HepG2 (cell line): ENCODE measurements around the gene MT1F. TPM values are rescaled to one million over a fixed set of nuclear protein-coding genes. Genes with fewer than 3 reads are reported as not detected.

Experiments
- ATAC-seq: fragments of 200-7000 bp; cut with Tn5 transposase; 3 replicates; pipeline ENCODE4 v1.9.1; 2020; ENCODE audit warnings: mild to moderate bottlenecking, moderate library complexity
- BruUV-seq: library from RNA; stranded (reverse); fragments of 400-500 nt; replicated peaks from 2 replicates; lab custom pipeline; 2021; lab: Mats Ljungman, UMichigan
- CTCF ChIA-PET: fragments of 300-600 bp; formaldehyde crosslinking; extraction: SDS; loops from one replicate; lab custom pipeline; 2021; ENCODE audit warnings: low total read pairs, inconsistent platforms, low intra/inter-chr PET ratio; lab: Yijun Ruan, JAX
- POLR2A ChIA-PET: fragments of 350-600 bp; sonication (Branson Sonifier 250); formaldehyde crosslinking; loops from one replicate; lab custom pipeline; 2020; ENCODE audit warnings: antibody characterized with exemption, inconsistent platforms; lab: Yijun Ruan, JAX
- DNase-seq: peaks from one replicate; pipeline ENCODE4 v3.0.0-alpha.2; 2015; ENCODE audit warnings: low spot score
- FAIRE-seq: peaks from 3 replicates; lab custom pipeline; 2011; peaks lifted over from hg19 to GRCh38; lab: Jason Lieb, UNC
- H2AFZ ChIP-seq: one replicate; pipeline ENCODE4 v1.6.1; 2011; ENCODE audit warnings: low read length, inconsistent platforms
- H3K27ac ChIP-seq: fragments of 300-600 bp; 3 replicates; pipeline ENCODE4 v1.8.0; 2011; ENCODE audit warnings: mixed run types, mild to moderate bottlenecking, mixed read lengths, low read length, inconsistent platforms; ENCODE audit not compliant: insufficient read depth; ENCODE audit errors: extremely low read length
- H3K27me3 ChIP-seq, 2 experiments: fragments of 200-600 bp in 1 of 2; 2 replicates in 1 of 2; 3 replicates in 1 of 2; pipeline versions ENCODE4 v1.6.0 to v1.8.0; 2011; ENCODE audit warnings: low read length in 2 of 2, mild to moderate bottlenecking in 2 of 2, moderate library complexity in 2 of 2, inconsistent platforms in 1 of 2; ENCODE audit not compliant: insufficient read depth in 2 of 2, control insufficient read depth in 1 of 2
- H3K36me3 ChIP-seq, 2 experiments: fragments of 200-600 bp in 1 of 2; replicated peaks in 1 of 2; 2 replicates in 1 of 2; 3 replicates in 1 of 2; pipeline versions ENCODE4 v1.5.1 to v1.8.0; 2011; ENCODE audit warnings: low read length in 2 of 2, inconsistent platforms in 1 of 2; ENCODE audit not compliant: insufficient read depth in 2 of 2, control insufficient read depth in 1 of 2
- H3K4me1 ChIP-seq: 2 replicates; pipeline ENCODE4 v1.5.1; 2012; ENCODE audit warnings: low read length, inconsistent platforms; ENCODE audit not compliant: insufficient read depth
- H3K4me2 ChIP-seq: 2 replicates; pipeline ENCODE4 v1.6.0; 2011; ENCODE audit warnings: low read depth, low read length, inconsistent platforms
- H3K4me3 ChIP-seq, 3 experiments: fragments of 200-600 bp in 1 of 3; sonication (generic), shearing (Covaris generic) in 1 of 3; replicated peaks in 1 of 3; 2 replicates each; pipeline ENCODE4 v1.5.1; 2011 to 2016; ENCODE audit warnings: low read length in 3 of 3, inconsistent platforms in 2 of 3, low read depth in 2 of 3, mild to moderate bottlenecking in 2 of 3, control low read depth in 1 of 3, mixed read lengths in 1 of 3; ENCODE audit not compliant: insufficient read depth in 1 of 3
- H3K79me2 ChIP-seq: one replicate; pipeline ENCODE4 v1.6.1; 2011; ENCODE audit warnings: low read length, inconsistent platforms; ENCODE audit not compliant: insufficient read depth
- H3K9ac ChIP-seq: 2 replicates; pipeline ENCODE4 v1.6.0; 2011; ENCODE audit warnings: mild to moderate bottlenecking, low read depth, low read length, inconsistent platforms; ENCODE audit not compliant: insufficient read depth
- H3K9me3 ChIP-seq: 2 replicates; pipeline ENCODE4 v1.5.1; 2012; ENCODE audit warnings: mild to moderate bottlenecking, low read length
- H4K20me1 ChIP-seq: 2 replicates; pipeline ENCODE4 v1.6.0; 2011; ENCODE audit warnings: inconsistent platforms, mild to moderate bottlenecking, low read length, moderate library complexity; ENCODE audit not compliant: insufficient read depth
- BRF2 ChIP-seq: sonication (generic); formaldehyde crosslinking; IDR thresholded peaks from 2 replicates; pipeline ENCODE4 v1.8.1; 2022; ENCODE audit warnings: mild to moderate bottlenecking, missing genetic modification reagents
- CHD2 ChIP-seq: IDR thresholded peaks from 2 replicates; pipeline ENCODE4 v1.6.1; 2011; ENCODE audit warnings: low read depth, low read length, improper control_type of control experiment
- EP300 ChIP-seq, 3 experiments: sonication (generic) in 1 of 3; formaldehyde crosslinking in 1 of 3; IDR thresholded peaks; 2 replicates each; pipeline versions ENCODE4 v1.5.1 to v1.6.1; 2011 to 2020; ENCODE audit warnings: low read depth in 2 of 3, low read length in 2 of 3, borderline replicate concordance in 1 of 3, improper control_type of control experiment in 1 of 3, mild to moderate bottlenecking in 1 of 3, missing genetic modification reagents in 1 of 3, moderate library complexity in 1 of 3
- NR0B2 ChIP-seq: sonication (generic); formaldehyde crosslinking; IDR thresholded peaks from 2 replicates; pipeline ENCODE4 v1.4.0; 2020; ENCODE audit warnings: mild to moderate bottlenecking, missing genetic modification reagents
- PATZ1 ChIP-seq: sonication (generic); formaldehyde crosslinking; IDR thresholded peaks from 2 replicates; pipeline ENCODE4 v1.4.0; 2020; ENCODE audit warnings: missing genetic modification reagents
- POGZ ChIP-seq: sonication (generic); formaldehyde crosslinking; IDR thresholded peaks from 2 replicates; pipeline ENCODE4 v1.4.0; 2020; ENCODE audit warnings: mild to moderate bottlenecking, missing genetic modification reagents
- SOX6 ChIP-seq, 2 experiments: fragments of 450-650 bp in 1 of 2; sonication (generic) in 1 of 2; formaldehyde crosslinking in 1 of 2; IDR thresholded peaks; 2 replicates each; pipeline versions ENCODE4 v1.4.0 to v1.6.1; 2017 to 2020; ENCODE audit warnings: antibody characterized with exemption in 1 of 2, mild to moderate bottlenecking in 1 of 2, missing genetic modification reagents in 1 of 2
- SP1 ChIP-seq, 2 experiments: fragments of 450-650 bp in 1 of 2; sonication (generic) in 1 of 2; formaldehyde crosslinking in 1 of 2; IDR thresholded peaks; 2 replicates each; pipeline versions ENCODE4 v1.4.0 to v1.6.1; 2016 to 2020; ENCODE audit warnings: missing genetic modification reagents in 1 of 2
- THAP11 ChIP-seq: IDR thresholded peaks from 2 replicates; pipeline ENCODE4 v1.6.1; 2016; ENCODE audit warnings: missing biosample characterization, missing genetic modification reagents
- THYN1 ChIP-seq: sonication (generic); formaldehyde crosslinking; IDR thresholded peaks from 2 replicates; pipeline ENCODE4 v1.8.1; 2023; ENCODE audit warnings: low read depth, mild to moderate bottlenecking, moderate library complexity, missing genetic modification reagents, borderline replicate concordance
- ZBTB20 ChIP-seq: sonication (generic); formaldehyde crosslinking; IDR thresholded peaks from 2 replicates; pipeline ENCODE4 v1.8.1; 2023; ENCODE audit warnings: missing genetic modification reagents, low read depth, mild to moderate bottlenecking, borderline replicate concordance
- ZFP36L2 ChIP-seq: sonication (generic); formaldehyde crosslinking; IDR thresholded peaks from 2 replicates; pipeline ENCODE4 v1.4.0; 2020; ENCODE audit warnings: missing genetic modification reagents
- ZMYM4 ChIP-seq: sonication (generic); formaldehyde crosslinking; IDR thresholded peaks from 2 replicates; pipeline ENCODE4 v1.8.1; 2023; ENCODE audit warnings: mild to moderate bottlenecking, missing genetic modification reagents
- ZNF570 ChIP-seq: sonication (generic); formaldehyde crosslinking; IDR thresholded peaks from 2 replicates; pipeline ENCODE4 v1.4.0; 2020; ENCODE audit warnings: mild to moderate bottlenecking, missing genetic modification reagents, borderline replicate concordance
- ZNF713 ChIP-seq: sonication (generic); formaldehyde crosslinking; IDR thresholded peaks from 2 replicates; pipeline ENCODE4 v1.4.0; 2020; ENCODE audit warnings: mild to moderate bottlenecking, missing genetic modification reagents
- ZNF75D ChIP-seq: sonication (generic); formaldehyde crosslinking; IDR thresholded peaks from 2 replicates; pipeline ENCODE4 v1.8.1; 2023; ENCODE audit warnings: missing genetic modification reagents, mild to moderate bottlenecking, borderline replicate concordance
- WGBS: methylation state at CpG from one replicate; pipeline ENCODE4 v1.1.6; 2017; ENCODE audit warnings: low lambda C conversion rate; 5-methylcytosine and 5-hydroxymethylcytosine counted together
- in situ Hi-C: cut with HindIII; loops from 2 replicates; pipeline ENCODE4 v1.10.0; 2017; ENCODE audit warnings: low pct_unique_long_range_greater_than_20kb; ENCODE audit not compliant: extremely low pct_ligation_motif_present
- intact Hi-C: fragments of 100-400 bp; cut with micrococcal nuclease; formaldehyde crosslinking; loops from one replicate; pipeline ENCODE4 v1.10.0; 2022; ENCODE audit not compliant: unreplicated experiment
- polyA plus RNA-seq, 8 experiments: library from polyadenylated mRNA; depleted of rRNA in 3 of 8; stranded (reverse) in 7 of 8; unstranded in 1 of 8; fragments of >200 nt; fragmentation: Illumina TruSeq in 4 of 8; extraction: Trizol in 4 of 8; gene quantifications; 2 replicates each; pipeline versions ENCODE4 v1.2.1 to v1.2.3, GENCODE V29; 2011 to 2016; ENCODE audit warnings: low read depth in 4 of 8, missing spikeins in 1 of 8, mixed read lengths in 1 of 8; ENCODE audit not compliant: insufficient read depth in 1 of 8
- total RNA-seq, 5 experiments: library from RNA; depleted of rRNA; stranded (reverse); fragments of >200 nt; fragmentation: Illumina TruSeq; extraction: Trizol; gene quantifications; 2 replicates each; pipeline ENCODE4 v1.2.3, GENCODE V29; 2016; ENCODE audit warnings: low read depth in 1 of 5
- TF ChIP-seq, protein P1 (sequence below): sonication (generic); formaldehyde crosslinking; IDR thresholded peaks from 2 replicates; pipeline ENCODE4 v1.4.0; 2020; ENCODE audit warnings: missing genetic modification reagents, low read depth, mild to moderate bottlenecking, borderline replicate concordance

Gene MT1F
- total and polyA plus RNA-seq, 2 of the 13 experiments (the other 11 are each of a cell fraction or from before 2014, with no cell fraction given), result 1.9 to 169 TPM

- TF ChIP-seq THYN1 (CRISPR knock-in tag) (no peak), ZMYM4 (CRISPR knock-in tag) (no peak), NR0B2 (CRISPR knock-in tag) (no peak), ZFP36L2 (CRISPR knock-in tag) (no peak), THAP11 (no peak), PATZ1 (CRISPR knock-in tag) (no peak), ZBTB20 (CRISPR knock-in tag) (no peak), ZNF570 (CRISPR knock-in tag) (no peak), CHD2 (no peak), ZNF713 (no peak), SP1 (IDR thresholded peaks at IDR 0.05) (no peak), SP1 (CRISPR knock-in tag; IDR thresholded peaks at IDR 0.05) (no peak), SOX6 (IDR thresholded peaks at IDR 0.05) (no peak), SOX6 (CRISPR knock-in tag; IDR thresholded peaks at IDR 0.05) (no peak), BRF2 (CRISPR knock-in tag) (no peak), POGZ (CRISPR knock-in tag) (no peak), ZNF75D (no peak), EP300 (IDR thresholded peaks at IDR 0.05; ENCODE audit: low read depth in 2 of 2, low read length in 2 of 2) (no peak), EP300 (CRISPR knock-in tag; IDR thresholded peaks at IDR 0.05; ENCODE audit: borderline replicate concordance) (no peak)
- TF ChIP-seq, protein P1, sequence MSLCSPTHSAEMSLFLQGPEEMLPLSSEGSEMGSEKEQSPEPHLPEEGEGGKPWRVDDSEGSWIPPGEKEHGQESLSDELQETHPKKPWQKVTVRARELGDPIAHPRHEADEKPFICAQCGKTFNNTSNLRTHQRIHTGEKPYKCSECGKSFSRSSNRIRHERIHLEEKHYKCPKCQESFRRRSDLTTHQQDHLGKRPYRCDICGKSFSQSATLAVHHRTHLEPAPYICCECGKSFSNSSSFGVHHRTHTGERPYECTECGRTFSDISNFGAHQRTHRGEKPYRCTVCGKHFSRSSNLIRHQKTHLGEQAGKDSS (CRISPR knock-in tag), result no peak
- TF ChIP-seq, all 625 proteins: peak for 0
- no peak overlapping the region for H3K9ac ChIP-seq
- H3K9me3 ChIP-seq, result no peaks in the 10 kb centered on the region
- no TSS peak for BruUV-seq
- 28% methylated on average over 7 of the region's 9 CpGs for WGBS
- DNase-seq (no peak), ATAC-seq (no peak), FAIRE-seq (no peak)
- peaks cover 36% of the 10 kb centered on the region for H3K4me1 ChIP-seq
- intact Hi-C loops, result no loop called here
- POLR2A ChIA-PET, result no interaction called here
- no peak overlapping the region for H3K4me3 ChIP-seq
- in situ Hi-C loops, result no loop called here
- no peak overlapping the region for H2AFZ ChIP-seq
- H3K36me3 ChIP-seq, result no peaks in the 10 kb centered on the region
- H3K4me2 ChIP-seq, result no peak overlapping the region
- peaks cover 10 to 73% of the 10 kb centered on the region in 2 experiments; a peak in 4 of 5 replicates for H3K27me3 ChIP-seq
- H3K79me2 ChIP-seq, result no peaks in the 10 kb centered on the region
- no peak overlapping the region for H3K27ac ChIP-seq
- CTCF ChIA-PET, result no interaction called here
- no peaks in the 10 kb centered on the region for H4K20me1 ChIP-seq
Observed at GRCh38 chr16:56636616-56637413, 20.9 kb upstream of the MT1F start.
